GM18909 (cell line): ENCODE results near the gene ZDHHC6.
"Not testable (repeated sequence)": the region's sequence is repeated elsewhere in the genome, so short reads cannot be mapped to it uniquely, and the experiment has no call there.

Experiments
- ATAC-seq: cut with Tn5 transposase; IDR thresholded peaks from one replicate; pipeline ENCODE4 v1.9.1; 2021; ENCODE audit warnings: mild to moderate bottlenecking; ENCODE audit not compliant: unreplicated experiment, poor library complexity

Gene ZDHHC6

DNA sequence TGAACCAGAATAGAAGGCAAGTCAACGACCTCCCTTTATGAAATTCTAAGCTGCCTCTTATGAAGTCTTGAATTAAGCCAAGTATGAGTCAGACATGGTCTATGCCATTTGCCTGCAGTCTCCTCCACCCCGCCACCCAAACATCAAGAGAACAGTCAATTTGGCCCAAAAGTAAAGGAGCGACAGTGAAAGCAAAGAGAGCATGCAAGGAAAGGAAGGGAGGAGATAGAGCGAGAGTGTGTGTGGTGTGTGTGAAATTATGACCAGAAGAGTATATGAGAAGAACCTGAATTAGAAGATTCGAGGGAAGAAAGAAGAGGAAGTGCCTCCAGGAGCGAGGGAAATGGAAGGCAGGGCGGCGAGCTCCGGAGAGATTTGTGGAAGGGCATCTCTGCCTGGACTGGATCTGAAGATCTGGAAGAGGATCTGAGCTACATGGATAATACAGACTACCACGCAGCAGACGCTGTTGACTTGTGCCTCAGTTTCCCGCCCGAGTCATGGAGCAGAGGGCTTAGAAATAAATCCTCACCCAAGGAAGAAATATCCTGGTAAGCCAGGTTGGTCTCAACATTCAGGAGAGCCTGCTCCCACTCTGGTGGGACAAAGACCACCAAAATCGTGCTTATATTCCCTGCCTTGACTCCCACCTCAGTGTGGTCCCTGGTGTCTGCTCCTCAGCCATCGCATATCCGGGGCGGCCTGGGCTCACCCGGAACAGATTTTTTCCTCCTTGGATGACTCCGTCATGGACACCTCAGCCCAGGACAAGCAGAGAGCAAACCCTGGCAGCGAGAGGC lies 459 bp downstream of the ZDHHC6 start:
- no peak for ATAC-seq

GRCh38 chr10:112442063-112442462 lies 4.7 kb downstream of the ZDHHC6 start:
- no peak for ATAC-seq

DNA sequence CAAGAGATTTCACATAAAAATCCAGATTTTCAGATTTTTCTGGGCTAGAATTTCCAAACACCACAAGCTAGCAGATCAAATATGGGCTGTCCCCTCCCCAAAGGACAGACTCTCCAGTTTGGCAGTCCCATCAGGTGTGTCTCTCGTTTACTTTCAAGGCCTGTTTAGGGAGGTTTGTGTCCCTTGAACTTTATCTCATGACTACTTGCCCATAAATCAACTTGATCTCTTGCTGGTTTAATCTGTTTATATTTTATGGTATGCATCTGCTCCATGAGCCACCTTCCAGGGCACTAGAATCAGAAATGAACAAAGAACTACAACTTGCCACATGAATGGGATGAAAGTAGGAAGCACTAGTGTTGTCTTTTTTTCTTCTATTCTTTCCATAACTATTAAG lies 5.2 kb downstream of the ZDHHC6 start:
- no peak for ATAC-seq

DNA sequence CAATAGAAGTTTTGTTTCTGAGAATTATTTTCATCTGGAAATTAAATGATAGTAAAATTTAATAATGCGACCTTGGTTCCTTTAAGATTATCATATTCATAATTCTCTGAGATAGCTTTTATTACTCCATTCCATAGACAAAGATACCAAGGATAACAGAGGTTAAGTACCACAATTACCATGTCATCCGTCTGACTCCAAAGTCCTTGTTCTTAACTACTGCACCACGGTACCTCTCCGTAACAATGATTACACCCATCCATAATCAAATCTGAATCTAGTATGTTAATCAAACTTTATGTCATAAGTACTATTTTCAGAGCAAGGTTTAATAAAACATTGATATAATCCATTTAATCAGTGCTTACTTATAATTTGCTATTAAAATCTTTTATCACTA lies 8.4 kb downstream of the ZDHHC6 start:
- no peak for ATAC-seq

DNA sequence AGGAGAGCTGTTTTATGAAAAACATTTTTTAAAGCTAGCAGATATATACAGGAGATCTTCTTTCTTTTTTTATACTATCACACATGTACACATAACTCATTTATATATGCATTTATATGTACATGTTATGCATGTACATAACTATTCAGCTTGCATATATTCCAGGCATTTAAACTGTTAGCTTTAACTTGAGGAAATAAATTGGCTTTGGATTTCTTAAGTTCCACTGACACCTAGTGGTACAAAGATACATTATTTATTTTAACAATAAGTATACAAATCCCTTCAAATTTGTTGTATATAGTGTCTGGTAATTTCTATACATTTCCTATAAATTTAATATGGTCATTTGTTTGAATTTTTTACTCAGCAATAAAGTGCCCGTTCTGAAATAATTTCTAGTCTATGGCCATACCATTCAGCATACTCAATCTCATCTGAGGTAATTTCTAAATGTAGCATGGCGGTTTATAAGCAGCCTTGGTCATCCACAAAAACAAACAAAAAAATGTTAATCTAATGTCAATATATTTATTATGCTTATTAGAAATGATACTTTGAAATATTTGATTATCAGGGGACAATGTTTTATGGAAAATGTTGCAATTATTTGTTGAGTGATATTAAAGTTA lies 11.6 kb downstream of the ZDHHC6 start:
- ATAC-seq = no peak

- ATAC-seq = no peak
Observed at GRCh38 chr10:112433136-112433535, 13.6 kb downstream of the ZDHHC6 start.

DNA sequence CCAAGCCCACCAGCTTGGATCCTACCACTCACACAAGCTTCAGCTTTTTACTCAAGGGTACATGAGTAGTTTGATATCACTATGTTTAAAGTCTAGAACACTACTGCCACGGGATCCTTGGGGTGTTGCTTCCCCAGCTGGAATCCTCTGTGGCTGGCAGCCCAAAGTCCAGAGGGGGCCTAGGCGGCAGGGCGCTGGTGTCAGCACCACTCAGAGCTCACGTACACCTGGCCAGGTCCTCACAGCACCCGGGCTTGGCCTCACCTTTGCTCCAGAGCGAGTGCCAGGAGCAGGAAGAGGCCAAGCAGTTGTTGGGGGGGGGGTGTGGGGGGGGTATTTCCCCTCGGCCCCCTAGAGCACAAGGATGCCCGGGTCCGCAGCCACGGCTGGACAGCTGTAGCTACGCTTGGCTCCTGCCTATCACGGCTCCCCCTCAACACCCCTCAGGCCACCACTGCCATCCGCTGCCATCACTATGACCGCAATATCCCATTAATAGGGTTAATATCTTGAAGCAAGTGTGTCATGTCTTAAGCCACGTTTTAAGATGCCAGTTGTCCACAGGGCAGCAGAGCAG lies 17.0 kb downstream of the ZDHHC6 start:
- ATAC-seq = no peak

- ATAC-seq = no peak
Observed at GRCh38 chr10:112429147-112429546, 17.6 kb downstream of the ZDHHC6 start.

DNA sequence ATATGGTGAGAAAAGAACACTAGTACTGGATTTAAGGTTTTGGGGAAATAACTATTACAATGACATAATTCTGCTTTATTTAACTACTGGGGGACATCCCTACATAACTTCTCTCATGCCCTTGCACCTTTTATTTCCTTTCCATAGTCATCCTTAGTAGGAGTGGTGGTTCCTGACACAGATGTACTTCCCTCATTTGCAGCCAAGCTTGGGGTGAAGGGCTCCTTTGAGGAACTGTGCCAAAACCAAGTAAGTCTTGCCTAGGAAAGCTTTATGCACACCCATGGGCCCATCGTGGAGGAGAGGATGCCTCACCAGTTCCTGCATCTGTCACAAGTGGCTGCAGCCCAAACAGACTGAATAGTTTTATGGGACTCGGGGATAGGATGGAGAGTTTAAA lies 20.6 kb downstream of the ZDHHC6 start:
- ATAC-seq = no peak

GRCh38 chr10:112424651-112425050 lies 22.1 kb downstream of the ZDHHC6 start:
- ATAC-seq = no peak

DNA sequence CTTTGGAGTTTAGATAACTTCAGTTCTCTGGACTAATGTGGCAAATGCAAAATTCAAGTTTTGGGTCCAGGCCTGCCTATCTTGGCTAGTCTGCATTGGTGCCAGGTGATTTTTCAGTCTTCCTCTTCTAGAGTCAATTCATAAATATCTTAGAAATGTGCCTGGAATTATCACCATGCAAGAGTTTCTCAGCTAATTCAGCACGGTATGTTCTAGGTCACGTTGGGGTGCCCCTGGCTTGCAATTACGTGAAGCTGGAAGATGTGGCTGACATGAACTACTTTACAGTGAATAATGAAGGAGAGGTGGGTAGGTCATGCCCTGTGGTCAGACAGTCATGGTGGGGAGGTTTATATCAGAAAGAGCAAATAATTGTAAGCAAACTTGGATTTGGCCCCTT lies 25.0 kb downstream of the ZDHHC6 start:
- ATAC-seq = no peak

DNA sequence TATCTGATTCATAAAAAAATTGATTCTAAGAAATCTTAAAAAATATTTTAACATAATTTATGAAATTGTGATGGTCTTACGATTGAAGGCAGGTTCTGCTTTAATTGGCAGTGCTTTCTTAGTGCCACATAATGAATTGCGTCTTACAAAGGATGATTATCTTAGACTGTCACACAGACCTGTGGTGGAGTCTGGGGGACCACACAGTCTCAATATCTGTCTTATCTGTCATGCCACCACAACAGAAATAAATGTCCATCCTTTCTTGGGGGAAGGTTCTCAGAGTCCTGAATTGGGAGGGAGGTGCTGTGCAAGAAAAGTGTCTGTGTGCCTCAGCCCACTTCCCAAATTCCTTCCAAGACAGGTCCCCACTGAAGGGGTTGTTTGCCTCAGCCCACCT lies 34.0 kb downstream of the ZDHHC6 start:
- no peak for ATAC-seq

DNA sequence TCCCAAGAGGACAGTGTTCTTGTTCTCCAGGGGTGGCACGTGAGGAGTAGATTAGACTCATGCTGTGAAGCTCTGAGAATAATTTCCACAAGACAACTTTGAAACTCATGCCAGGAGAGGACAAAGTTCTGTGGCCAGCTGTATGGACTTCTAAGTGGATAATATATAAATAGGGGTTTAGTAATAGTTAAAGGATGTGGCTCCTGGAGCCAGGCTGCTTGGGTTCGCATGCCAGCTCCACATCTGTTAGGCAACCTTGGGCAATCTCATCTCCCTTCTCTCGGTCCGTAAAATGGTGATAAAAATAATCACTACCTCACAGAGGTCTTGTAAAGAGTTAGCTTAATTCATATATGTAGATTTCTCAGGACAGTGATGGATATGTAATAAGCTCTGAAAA lies 37.0 kb downstream of the ZDHHC6 start:
- ATAC-seq = no peak

- ATAC-seq = no peak
Observed at GRCh38 chr10:112409299-112409698, 37.4 kb downstream of the ZDHHC6 start.

DNA sequence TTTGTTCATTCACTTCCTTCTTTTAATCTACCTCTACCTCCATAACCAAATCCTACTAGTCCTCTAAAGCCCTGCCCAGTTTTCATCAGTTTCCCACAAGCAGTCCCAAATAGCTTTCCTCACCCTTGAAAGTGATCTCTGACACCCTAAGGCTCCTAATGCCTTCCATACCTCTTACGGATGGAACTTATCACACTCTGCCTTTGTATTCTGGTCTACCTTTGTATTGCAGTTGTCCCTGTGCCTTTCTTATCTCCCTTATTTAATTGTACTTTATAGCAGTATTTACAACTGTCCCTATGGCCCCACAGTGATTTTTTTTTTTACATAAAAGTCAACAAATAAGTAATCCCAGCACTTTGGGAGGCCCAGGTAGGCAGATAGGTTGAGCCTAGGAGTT lies 39.0 kb downstream of the ZDHHC6 start:
- ATAC-seq = no peak

DNA sequence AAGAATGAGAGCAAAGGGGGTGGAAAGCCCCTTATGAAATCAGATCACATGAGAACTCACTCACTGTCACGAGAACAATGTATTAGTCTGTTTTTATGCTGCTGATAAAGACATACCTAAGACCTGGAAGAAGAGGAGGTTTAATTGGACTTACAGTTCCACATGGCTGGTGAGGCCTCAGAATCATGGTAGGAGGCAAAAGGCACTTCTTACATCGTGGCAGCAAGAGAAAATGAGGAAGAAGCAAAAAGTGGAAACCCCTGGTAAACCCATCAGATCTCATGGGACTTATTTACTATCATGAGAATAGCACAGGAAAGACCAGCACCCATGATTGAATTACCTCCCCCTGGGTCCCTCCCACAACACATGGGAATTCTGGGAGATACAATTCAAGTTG lies 39.9 kb downstream of the ZDHHC6 start:
- ATAC-seq = not testable (repeated sequence)

DNA sequence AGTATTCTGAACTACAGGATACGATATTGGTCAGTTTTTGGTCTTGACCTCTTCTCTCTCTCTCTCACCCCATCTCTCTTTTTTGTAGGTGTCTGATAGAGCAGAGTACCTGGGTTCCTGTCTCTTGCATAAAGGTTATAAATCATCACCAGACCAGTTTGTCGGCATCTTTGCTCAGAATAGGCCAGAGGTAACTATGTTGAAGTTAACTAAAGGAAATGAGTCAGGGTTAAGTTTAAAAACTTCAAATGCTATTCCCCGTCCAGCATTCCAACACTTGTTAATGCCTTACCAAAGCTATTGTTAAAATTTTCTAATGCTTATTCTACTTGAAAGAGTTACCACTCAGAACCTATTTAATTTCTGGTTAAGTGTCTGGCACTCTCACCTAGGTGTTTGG lies 42.1 kb downstream of the ZDHHC6 start:
- ATAC-seq = no peak

- ATAC-seq = no peak
Observed at GRCh38 chr10:112402917-112403316, 43.8 kb downstream of the ZDHHC6 start.

DNA sequence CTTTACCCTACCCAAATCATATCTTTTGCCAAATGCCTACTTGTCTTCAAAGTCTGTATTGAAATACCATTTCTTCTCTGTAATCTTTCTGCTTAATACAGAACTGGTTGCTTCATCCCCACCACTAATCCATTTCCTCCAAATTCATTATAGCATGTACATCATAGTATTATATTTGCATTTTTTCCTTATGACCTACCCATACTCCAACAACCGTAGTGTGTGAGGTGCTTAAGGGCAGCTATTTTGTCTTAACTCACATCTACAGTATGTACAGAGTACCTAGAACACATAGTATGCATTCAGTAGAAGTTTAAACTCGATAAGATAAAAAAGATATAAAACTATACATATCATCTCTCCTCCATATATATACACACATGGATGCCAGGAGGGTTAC lies 49.1 kb downstream of the ZDHHC6 start:
- no peak for ATAC-seq

GRCh38 chr10:112395809-112396530 lies 50.7 kb downstream of the ZDHHC6 start:
- ATAC-seq = no peak

DNA sequence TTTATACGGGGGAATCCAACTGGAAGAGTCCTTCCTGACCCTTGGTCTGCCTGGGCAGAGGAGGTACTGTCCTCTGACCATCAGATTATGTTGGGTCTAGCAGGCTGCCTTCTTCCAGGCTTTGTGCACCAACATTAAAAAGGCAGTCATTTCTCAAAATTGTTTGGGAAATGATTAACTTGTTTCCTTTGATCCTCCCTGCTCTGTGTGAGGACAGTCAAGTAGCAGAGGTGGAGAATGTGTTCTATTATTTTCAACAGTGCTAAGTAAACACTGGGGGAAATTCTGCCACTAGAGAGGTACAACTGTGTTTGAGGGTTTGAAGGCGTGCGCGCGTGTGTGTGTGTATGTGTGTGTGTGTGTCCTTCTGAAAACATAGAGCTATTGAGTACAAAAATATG lies 52.2 kb downstream of the ZDHHC6 start:
- no peak for ATAC-seq
